DOHH2 (cell line): Measurements from ENCODE around the gene ITGA4.

Experiments
- EZH2phosphoT487 ChIP-seq: fragments of 200-600 bp; sonication (generic); IDR thresholded peaks from 2 replicates; pipeline ENCODE4 v1.6.1; 2017; ENCODE audit warnings: borderline replicate concordance, mild to moderate bottlenecking, antibody characterized with exemption, low read length, moderate library complexity, mixed read lengths
- TF ChIP-seq, protein P1 (sequence below): fragments of 200-600 bp; sonication (generic); IDR thresholded peaks from one replicate; pipeline ENCODE4 v1.5.1; 2014; ENCODE audit warnings: antibody characterized with exemption, mild to moderate bottlenecking, low read depth, low read length; ENCODE audit not compliant: poor library complexity, severe bottlenecking

DNA sequence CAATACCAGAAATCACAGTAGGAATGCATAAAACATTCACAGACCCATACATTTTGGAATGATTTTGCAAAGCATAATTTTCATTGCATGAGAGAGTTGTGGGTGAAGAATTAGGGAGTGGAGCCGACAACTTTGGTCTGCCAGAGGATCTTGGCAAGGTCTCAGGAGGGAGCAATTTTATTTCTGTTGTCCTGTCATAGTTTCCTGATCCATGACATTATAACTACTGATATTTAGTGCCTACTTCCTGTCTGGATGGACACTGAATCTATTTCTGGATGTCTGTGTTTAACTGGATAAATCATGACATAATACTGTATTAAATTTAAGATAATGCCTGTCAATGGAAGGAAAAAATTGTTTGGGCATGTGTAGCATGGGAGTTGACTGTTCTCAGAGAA lies 2.4 kb downstream of the ITGA4 start:
- TF ChIP-seq, protein P1, sequence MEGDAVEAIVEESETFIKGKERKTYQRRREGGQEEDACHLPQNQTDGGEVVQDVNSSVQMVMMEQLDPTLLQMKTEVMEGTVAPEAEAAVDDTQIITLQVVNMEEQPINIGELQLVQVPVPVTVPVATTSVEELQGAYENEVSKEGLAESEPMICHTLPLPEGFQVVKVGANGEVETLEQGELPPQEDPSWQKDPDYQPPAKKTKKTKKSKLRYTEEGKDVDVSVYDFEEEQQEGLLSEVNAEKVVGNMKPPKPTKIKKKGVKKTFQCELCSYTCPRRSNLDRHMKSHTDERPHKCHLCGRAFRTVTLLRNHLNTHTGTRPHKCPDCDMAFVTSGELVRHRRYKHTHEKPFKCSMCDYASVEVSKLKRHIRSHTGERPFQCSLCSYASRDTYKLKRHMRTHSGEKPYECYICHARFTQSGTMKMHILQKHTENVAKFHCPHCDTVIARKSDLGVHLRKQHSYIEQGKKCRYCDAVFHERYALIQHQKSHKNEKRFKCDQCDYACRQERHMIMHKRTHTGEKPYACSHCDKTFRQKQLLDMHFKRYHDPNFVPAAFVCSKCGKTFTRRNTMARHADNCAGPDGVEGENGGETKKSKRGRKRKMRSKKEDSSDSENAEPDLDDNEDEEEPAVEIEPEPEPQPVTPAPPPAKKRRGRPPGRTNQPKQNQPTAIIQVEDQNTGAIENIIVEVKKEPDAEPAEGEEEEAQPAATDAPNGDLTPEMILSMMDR: no peak
- no peak for TF ChIP-seq EZH2phosphoT487
